K562 treated with DMSO at 1 percent for 12 hours (cell line): ENCODE measurements around the gene SMIM31. TPM values are rescaled to one million over a fixed set of nuclear protein-coding genes. Genes with fewer than 3 reads are reported as not detected.

Experiments
- total RNA-seq: library from RNA; unstranded; fragments of 300-600 nt; gene quantifications from 2 replicates; pipeline ENCODE4 v1.2.3, GENCODE V29; 2022; ENCODE audit not compliant: insufficient read depth

SMIM31 gene
- total RNA-seq, result not detected in 2 replicates

GRCh38 chr4:164753873-164754488 is at the start of gene SMIM31:
Gene SMIM31, plus strand, starts transcription at chr4:164754131. Its CDS starts 16,313 bp downstream, at chr4:164770444.

Other genes with a start within 250 kb of the SMIM31 start
- gene APELA, start 123.0 kb downstream of the SMIM31 start, total RNA-seq, result not detected in 2 replicates
- gene TRIM61, start 223.5 kb downstream of the SMIM31 start, total RNA-seq, result 0.47 TPM in 1 of 2 replicates, not detected in the other